NCI-H2107 treated with DMSO at 0.1 percent for 48 hours (cell line): ENCODE measurements around the gene ADCY4.
A peak's percentile ranks its signal among the peaks of the same experiment; 100 is the strongest.

Experiments used
- DNase-seq: peaks from one replicate; lab custom pipeline; 2025; ENCODE audit not compliant: unreplicated experiment; lab: John Stamatoyannopoulos, UW

Gene ADCY4

DNA sequence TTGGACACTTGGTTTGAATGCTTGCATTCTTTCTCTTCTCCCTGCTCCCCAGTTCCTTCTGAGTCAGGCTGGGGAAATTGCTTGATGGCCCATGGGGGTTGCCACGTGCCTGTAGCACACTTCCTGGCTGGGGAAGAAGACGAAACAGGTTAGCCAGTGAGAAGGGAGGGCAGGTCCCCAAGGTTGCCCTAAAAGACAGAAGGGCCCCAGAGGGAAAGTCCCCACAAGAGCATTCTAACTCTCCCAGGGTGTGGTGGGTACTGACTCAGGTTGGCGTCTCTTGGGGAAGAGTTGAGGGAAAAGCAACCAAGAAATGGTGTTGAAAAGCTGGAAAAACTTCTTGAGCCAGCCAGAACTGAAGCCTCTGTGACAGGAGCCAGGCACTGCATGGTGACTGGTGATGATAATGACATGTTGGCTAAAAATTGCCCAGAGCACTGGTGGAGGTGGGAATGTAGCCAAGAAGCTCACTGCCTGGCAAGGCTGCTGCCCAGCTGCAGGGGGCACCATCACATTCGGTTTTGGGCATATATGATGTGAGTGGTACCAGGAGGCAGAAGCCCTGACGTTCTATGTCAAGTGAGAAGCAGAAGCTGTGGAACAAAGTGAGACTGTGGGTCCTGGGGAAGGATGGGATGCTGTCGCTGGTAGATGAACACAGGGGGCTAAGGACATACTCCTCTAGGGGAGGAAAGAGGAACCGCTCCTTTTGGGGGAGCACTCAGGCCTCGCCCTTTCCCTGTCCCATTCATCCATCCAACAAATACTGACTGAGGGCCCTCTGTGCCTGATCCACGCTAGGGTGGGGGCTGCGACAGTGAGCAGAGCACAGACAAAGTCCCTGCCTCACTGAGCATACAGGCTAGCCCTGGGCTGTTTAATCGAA, 55.3 kb downstream of the ADCY4 start:
- DNase-seq = no peak

- DNase-seq = no peak
These were observed 56.4 kb downstream of the ADCY4 start for GRCh38 chr14:24278424-24278823.

- no peak for DNase-seq
These were observed 57.1 kb downstream of the ADCY4 start for GRCh38 chr14:24277606-24278321.

DNA sequence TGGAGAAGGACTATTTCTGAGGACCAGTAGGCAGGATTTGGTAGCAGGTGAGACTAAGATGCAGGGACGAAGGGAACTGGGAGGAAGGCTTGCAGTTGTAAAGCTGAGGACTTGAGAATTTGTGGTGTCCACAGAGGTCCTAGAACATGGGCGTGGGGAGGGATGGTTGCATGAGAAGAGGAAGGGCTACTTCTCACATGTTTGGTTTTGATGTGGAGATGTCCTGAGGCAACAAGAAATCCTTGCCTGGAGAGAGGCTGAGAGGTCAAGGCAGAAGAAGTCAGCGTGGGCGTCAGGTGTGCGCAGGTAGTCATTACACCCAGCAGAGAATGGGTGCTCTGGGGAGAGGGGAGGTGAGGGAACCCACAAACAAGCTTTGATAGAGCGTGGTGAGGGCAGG, 57.8 kb downstream of the ADCY4 start:
- DNase-seq = no peak

- no peak for DNase-seq
These were observed 60.7 kb downstream of the ADCY4 start for GRCh38 chr14:24274101-24274543.

- DNase-seq = no peak
These were observed 61.4 kb downstream of the ADCY4 start for GRCh38 chr14:24273422-24273998.

DNA sequence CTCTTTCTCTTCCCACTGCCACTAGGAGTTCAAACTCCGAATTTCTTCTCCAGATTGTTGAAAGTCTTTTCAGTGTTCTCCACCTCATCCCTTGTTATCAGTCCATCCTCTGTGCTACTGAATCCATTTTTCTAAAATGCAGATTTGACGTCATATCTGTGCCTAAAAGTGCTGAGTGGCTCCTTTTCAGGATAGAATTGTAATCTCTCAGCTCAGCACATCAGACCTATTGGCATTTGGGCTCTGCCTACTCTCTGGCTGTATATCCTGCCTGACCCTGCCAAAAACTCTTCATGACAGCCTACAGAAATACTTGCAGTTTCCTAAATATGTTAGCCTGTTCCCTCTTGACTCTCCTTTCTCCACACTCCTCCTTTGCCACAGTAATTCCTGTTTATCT, 62.4 kb downstream of the ADCY4 start:
- DNase-seq = no peak

GRCh38 chr14:24271834-24272263, 63.0 kb downstream of the ADCY4 start:
- DNase-seq = no peak

DNA sequence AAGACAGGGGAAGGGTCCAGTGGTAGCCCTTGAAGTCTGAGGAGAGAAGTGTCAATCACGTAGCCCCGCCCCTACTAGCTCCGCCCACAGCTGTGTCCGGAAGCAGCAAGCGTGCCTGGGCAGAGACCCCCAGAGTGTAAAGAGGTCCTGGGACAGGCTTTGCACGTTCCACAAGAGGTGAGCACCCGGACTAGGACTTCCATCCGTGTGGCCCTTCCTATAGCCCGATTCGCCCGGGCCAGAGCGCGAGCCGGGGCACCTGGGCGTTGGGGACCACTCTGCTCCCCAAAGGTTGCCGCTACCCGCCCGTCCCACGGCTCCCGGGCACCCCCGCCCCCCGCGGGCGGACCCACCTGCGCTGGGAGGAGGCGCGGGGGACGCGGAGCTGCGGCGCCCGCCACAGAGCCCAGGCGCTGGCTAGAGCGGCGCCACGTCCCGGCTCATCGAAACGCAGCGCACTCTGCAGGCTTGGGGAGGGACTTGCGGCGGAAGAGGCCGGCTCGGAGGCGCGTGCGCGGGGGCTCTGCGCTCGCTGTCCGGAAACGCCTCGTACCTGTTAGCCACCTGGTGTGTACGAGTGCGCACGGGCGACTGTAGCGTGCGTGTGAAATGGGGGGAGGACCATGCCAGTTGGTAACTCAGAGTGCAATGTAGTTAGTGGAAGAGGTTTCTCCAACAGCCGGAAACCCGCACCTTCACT, 63.6 kb downstream of the ADCY4 start, which contains the start of gene RABGGTA:
RABGGTA (minus strand) TSS at position 464 of the 700 bp plus-strand sequence. CDS start 482 bp downstream, outside the sequence.
- peak; percentile 93 for DNase-seq

DNA sequence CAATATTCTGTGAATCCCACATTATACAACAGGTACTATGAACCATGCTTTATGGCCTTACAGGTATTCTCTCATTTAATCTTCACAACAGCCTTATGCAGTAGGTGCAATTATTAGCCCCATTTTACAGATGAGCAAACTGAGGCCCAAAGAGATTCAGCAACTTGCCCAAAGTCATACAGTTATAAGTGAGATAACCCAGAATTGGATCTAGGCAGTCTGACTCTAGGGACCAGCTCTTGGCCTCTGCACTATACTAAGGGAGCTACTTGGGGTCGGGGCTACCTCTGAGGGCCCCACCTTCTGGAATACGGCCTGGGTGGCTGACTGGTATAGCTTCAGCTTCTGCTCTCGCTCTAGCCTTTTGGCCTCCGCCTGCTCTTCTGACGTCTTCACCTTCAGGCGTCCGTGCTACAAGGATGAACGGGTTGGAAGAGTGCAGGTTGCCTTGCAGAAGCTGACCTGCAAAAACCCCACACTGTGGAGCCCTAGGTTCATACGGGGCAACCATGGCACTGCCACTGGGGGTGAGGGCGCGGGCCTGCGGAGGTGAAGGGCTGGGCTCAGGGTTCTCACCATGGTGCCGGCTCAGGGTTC, 64.2 kb downstream of the ADCY4 start:
- DNase-seq = no peak

- DNase-seq = no peak
These were observed 64.8 kb downstream of the ADCY4 start for GRCh38 chr14:24269910-24270536.

- no peak for DNase-seq
These were observed 65.5 kb downstream of the ADCY4 start for GRCh38 chr14:24269368-24269767.
